Endothelial cell of umbilical vein (primary cell): ENCODE results near the gene GDPD4. TPM values are rescaled to one million over a fixed set of nuclear protein-coding genes. Genes with fewer than 3 reads are reported as not detected.

Experiments
- BruUV-seq: library from RNA; stranded (reverse); fragments of 400-500 nt; replicated peaks from 2 replicates; lab custom pipeline; 2021; lab: Mats Ljungman, UMichigan
- CTCF ChIA-PET: fragments of 300-600, 350-600 bp; sonication (Branson Sonifier 250); formaldehyde crosslinking; loops from one replicate; lab custom pipeline; 2021; ENCODE audit warnings: antibody characterized with exemption, inconsistent platforms; lab: Charles Lee
- POLR2A ChIA-PET: fragments of 300-600, 350-600 bp; sonication (Branson Sonifier 250); formaldehyde crosslinking; loops from one replicate; lab custom pipeline; 2021; ENCODE audit warnings: antibody characterized with exemption, inconsistent platforms; lab: Charles Lee
- DNase-seq: peaks from one replicate; pipeline ENCODE4 v3.0.0-alpha.2; 2011; ENCODE audit warnings: low read depth, low spot score
- FAIRE-seq: peaks from 2 replicates; lab custom pipeline; 2011; peaks lifted over from hg19 to GRCh38; lab: Jason Lieb, UNC
- H2AFZ ChIP-seq: 2 replicates; pipeline ENCODE4 v1.6.0; 2012; ENCODE audit warnings: low read depth, low read length, control low read depth, inconsistent platforms
- H3K27ac ChIP-seq: 2 replicates; pipeline ENCODE4 v1.5.1; 2011; ENCODE audit warnings: low read depth, mild to moderate bottlenecking, control low read depth, low read length, moderate library complexity; ENCODE audit not compliant: insufficient read depth
- H3K27me3 ChIP-seq, 2 experiments: 2 replicates each; pipeline versions ENCODE4 v1.6.0 to v1.6.1; 2011; ENCODE audit warnings: low read length in 2 of 2, mixed read lengths in 1 of 2; ENCODE audit not compliant: control insufficient read depth in 2 of 2, insufficient read depth in 2 of 2
- H3K36me3 ChIP-seq, 2 experiments: 2 replicates in 1 of 2; 3 replicates in 1 of 2; pipeline ENCODE4 v1.5.1; 2011; ENCODE audit warnings: low read length in 2 of 2, mild to moderate bottlenecking in 1 of 2, moderate library complexity in 1 of 2; ENCODE audit not compliant: control insufficient read depth in 2 of 2, insufficient read depth in 2 of 2; ENCODE audit errors: extremely low read depth in 1 of 2
- H3K4me1 ChIP-seq: 3 replicates; pipeline ENCODE4 v1.5.1; 2011; ENCODE audit warnings: mild to moderate bottlenecking, low read length; ENCODE audit not compliant: control insufficient read depth, insufficient read depth; ENCODE audit errors: extremely low read depth
- H3K4me2 ChIP-seq: 2 replicates; pipeline ENCODE4 v1.6.1; 2011; ENCODE audit warnings: low read length, control low read depth, mixed read lengths; ENCODE audit not compliant: insufficient read depth
- H3K4me3 ChIP-seq, 3 experiments: fragments of 200-600 bp in 1 of 3; sonication (generic), shearing (Covaris generic) in 1 of 3; replicated peaks in 1 of 3; 2 replicates each; pipeline ENCODE4 v1.5.1; 2011 to 2016; ENCODE audit warnings: control low read depth in 3 of 3, low read length in 3 of 3, mild to moderate bottlenecking in 2 of 3, inconsistent platforms in 1 of 3, low read depth in 1 of 3, moderate library complexity in 1 of 3; ENCODE audit not compliant: insufficient read depth in 1 of 3
- H3K79me2 ChIP-seq: 2 replicates; pipeline ENCODE4 v1.6.0; 2012; ENCODE audit warnings: low read length, inconsistent platforms; ENCODE audit not compliant: control insufficient read depth, insufficient read depth
- H3K9ac ChIP-seq: replicated peaks from 2 replicates; pipeline ENCODE3; 2011; ENCODE audit warnings: low read length, control low read depth; ENCODE audit not compliant: insufficient read depth; ENCODE audit errors: extremely low read depth
- H3K9me1 ChIP-seq: replicated peaks from 3 replicates; pipeline ENCODE4 v1.6.0; 2011; ENCODE audit warnings: mild to moderate bottlenecking, low read length; ENCODE audit not compliant: control insufficient read depth, insufficient read depth; ENCODE audit errors: extremely low read depth
- H3K9me3 ChIP-seq: replicated peaks from 2 replicates; pipeline ENCODE4 v1.5.1; 2012; ENCODE audit warnings: low read length, inconsistent platforms; ENCODE audit not compliant: control insufficient read depth, insufficient read depth
- H4K20me1 ChIP-seq: replicated peaks from 2 replicates; pipeline ENCODE3; 2011; ENCODE audit warnings: mild to moderate bottlenecking, low read length; ENCODE audit not compliant: control insufficient read depth, insufficient read depth; ENCODE audit errors: extremely low read depth
- EZH2 ChIP-seq: IDR thresholded peaks from 2 replicates; pipeline ENCODE4 v1.6.1; 2012; ENCODE audit warnings: borderline replicate concordance, low read depth, mild to moderate bottlenecking, moderate library complexity, low read length, inconsistent platforms; ENCODE audit not compliant: severe bottlenecking
- FOS ChIP-seq: IDR thresholded peaks from 2 replicates; pipeline ENCODE4 v1.6.1; 2011; ENCODE audit warnings: mild to moderate bottlenecking, low read length, moderate library complexity, borderline replicate concordance; ENCODE audit not compliant: insufficient read depth
- MYC ChIP-seq: IDR thresholded peaks from one replicate; pipeline ENCODE4 v1.6.1; 2011; ENCODE audit warnings: mild to moderate bottlenecking, low read depth, low read length
- POLR2A ChIP-seq: IDR thresholded peaks from 2 replicates; pipeline ENCODE4 v1.6.1; 2012; ENCODE audit warnings: low read depth, mild to moderate bottlenecking, control low read depth, low read length
- dilution Hi-C: fragments of 300-500 bp; cut with MboI; formaldehyde crosslinking; loops from one replicate; pipeline ENCODE4 v1.15.0; 2019; ENCODE audit warnings: low sequenced_read_pairs; ENCODE audit not compliant: extremely low pct_ligation_motif_present
- intact Hi-C: fragments of 100-400 bp; cut with micrococcal nuclease; formaldehyde crosslinking; loops from one replicate; pipeline ENCODE4 v1.10.0; 2022
- polyA plus RNA-seq, 4 experiments: library from polyadenylated mRNA; depleted of rRNA in 3 of 4; stranded (reverse) in 3 of 4; unstranded in 1 of 4; fragments of >200 nt; gene quantifications; 2 replicates each; pipeline versions ENCODE4 v1.2.1 to v1.2.3, GENCODE V29; 2011 to 2012; ENCODE audit warnings: missing spikeins in 1 of 4
- total RNA-seq: library from RNA; stranded (reverse); gene quantifications from 2 replicates; pipeline ENCODE4 v1.2.3, GENCODE V29; 2021
- TF ChIP-seq, protein P1 (sequence below), 2 donors: IDR thresholded peaks; 1 replicate in 1 of 2; 2 replicates in 1 of 2; pipeline ENCODE4 v1.5.1; 2011; ENCODE audit warnings: low read length in 2 of 2, mild to moderate bottlenecking in 2 of 2, moderate library complexity in 2 of 2, control low read depth in 1 of 2, inconsistent platforms in 1 of 2, low read depth in 1 of 2; ENCODE audit not compliant: insufficient read depth in 1 of 2; ENCODE audit errors: extremely low read depth in 1 of 2

The GDPD4 gene
- total and polyA plus RNA-seq, 2 donors (not counting 3 experiments of a cell fraction or from before 2014, with no cell fraction given): not detected

DNA sequence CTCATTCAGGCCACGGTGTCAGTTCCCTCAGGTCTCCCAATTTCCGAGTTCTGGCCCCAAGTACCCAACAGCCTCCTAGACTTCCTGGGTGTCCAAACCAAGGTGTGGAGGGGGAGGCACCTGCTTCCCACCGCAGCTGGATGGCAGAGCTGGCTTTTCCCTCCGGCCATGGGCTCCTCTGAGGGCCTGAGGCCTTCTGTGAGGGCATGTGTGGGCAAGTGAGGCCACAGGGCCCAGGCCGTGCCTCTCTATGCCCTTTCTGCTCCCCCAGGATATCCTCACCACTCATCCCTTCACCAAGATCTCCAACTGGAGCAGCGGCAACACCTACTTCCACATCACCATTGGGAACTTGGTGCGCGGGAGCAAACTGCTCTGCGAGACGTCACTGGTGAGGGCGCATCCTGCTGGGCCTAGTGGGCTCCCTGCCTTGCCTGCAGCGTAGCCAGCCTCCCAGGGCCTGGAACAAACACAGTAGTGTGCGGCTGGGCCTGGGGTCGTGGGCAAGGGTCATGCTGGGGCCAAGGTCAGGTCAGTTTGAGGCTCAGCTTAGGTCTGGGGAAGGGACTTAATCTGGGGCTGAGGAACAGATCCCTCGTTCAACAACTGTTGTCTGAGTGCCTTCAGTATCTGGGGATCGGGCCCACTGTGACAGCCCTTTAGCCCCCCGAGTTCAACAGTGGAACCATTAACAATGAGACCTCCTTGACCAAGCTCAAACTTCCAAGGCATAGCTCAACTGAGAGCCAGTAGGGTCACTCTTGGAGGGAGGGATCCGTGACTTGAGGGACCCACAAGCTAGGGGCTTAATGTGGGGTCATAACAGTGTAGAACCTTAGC lies 87.7 kb downstream of the GDPD4 start:
- BruUV-seq: no TSS peak
- H3K9me1 ChIP-seq: no peaks in the 10 kb centered on the region
- no peaks in the 10 kb centered on the region for H3K36me3 ChIP-seq
- H3K27me3 ChIP-seq: peaks cover 0 to 2% of the 10 kb centered on the region in 2 experiments
- H3K79me2 ChIP-seq: no peaks in the 10 kb centered on the region
- no peaks in the 10 kb centered on the region for H3K9me3 ChIP-seq
- H4K20me1 ChIP-seq: no peaks in the 10 kb centered on the region
- POLR2A ChIA-PET: no interaction called here
- no peak for TF ChIP-seq FOS
- TF ChIP-seq, protein P1, sequence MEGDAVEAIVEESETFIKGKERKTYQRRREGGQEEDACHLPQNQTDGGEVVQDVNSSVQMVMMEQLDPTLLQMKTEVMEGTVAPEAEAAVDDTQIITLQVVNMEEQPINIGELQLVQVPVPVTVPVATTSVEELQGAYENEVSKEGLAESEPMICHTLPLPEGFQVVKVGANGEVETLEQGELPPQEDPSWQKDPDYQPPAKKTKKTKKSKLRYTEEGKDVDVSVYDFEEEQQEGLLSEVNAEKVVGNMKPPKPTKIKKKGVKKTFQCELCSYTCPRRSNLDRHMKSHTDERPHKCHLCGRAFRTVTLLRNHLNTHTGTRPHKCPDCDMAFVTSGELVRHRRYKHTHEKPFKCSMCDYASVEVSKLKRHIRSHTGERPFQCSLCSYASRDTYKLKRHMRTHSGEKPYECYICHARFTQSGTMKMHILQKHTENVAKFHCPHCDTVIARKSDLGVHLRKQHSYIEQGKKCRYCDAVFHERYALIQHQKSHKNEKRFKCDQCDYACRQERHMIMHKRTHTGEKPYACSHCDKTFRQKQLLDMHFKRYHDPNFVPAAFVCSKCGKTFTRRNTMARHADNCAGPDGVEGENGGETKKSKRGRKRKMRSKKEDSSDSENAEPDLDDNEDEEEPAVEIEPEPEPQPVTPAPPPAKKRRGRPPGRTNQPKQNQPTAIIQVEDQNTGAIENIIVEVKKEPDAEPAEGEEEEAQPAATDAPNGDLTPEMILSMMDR (IDR thresholded peaks at IDR 0.05; ENCODE audit: extremely low read depth in 1 of 2, insufficient read depth in 1 of 2, low read depth in 1 of 2, low read length in 2 of 2): no peak
- TF ChIP-seq EZH2: no peak
- no peak for TF ChIP-seq POLR2A
- no peak for TF ChIP-seq MYC
- H3K4me2 ChIP-seq: no peak overlapping the region
- dilution Hi-C loops: no loop called here
- H3K4me1 ChIP-seq: no peaks in the 10 kb centered on the region
- no peak overlapping the region for H3K27ac ChIP-seq
- H3K4me3 ChIP-seq: no peak overlapping the region
- H2AFZ ChIP-seq: no peak overlapping the region
- no peak for FAIRE-seq
- no peak for DNase-seq
- CTCF ChIA-PET: no interaction called here
- intact Hi-C loops: no loop called here
- no peak overlapping the region for H3K9ac ChIP-seq
